H1 (cell line): Measurements from ENCODE around the gene ARHGAP23.

ENCODE experiments used
- CTCF ChIP-seq, 3 experiments: IDR thresholded peaks; 1 replicate in 2 of 3; 2 replicates in 1 of 3; pipeline versions ENCODE4 v1.5.1 to v1.6.1; 2011; ENCODE audit warnings: low read length in 3 of 3, mild to moderate bottlenecking in 3 of 3, inconsistent platforms in 2 of 3, low read depth in 1 of 3, moderate library complexity in 1 of 3; ENCODE audit not compliant: insufficient read depth in 1 of 3; ENCODE audit errors: control extremely low read depth in 1 of 3
- GTF2F1 ChIP-seq: IDR thresholded peaks from 2 replicates; pipeline ENCODE4 v1.6.1; 2012; ENCODE audit warnings: low read depth, low read length, improper control_type of control experiment, borderline replicate concordance
- HDAC6 ChIP-seq: IDR thresholded peaks from one replicate; pipeline ENCODE4 v1.7.1; 2012; ENCODE audit warnings: low read depth, mild to moderate bottlenecking, inconsistent platforms, low read length, moderate library complexity
- JUND ChIP-seq: IDR thresholded peaks from 2 replicates; pipeline ENCODE4 v1.6.1; 2011; ENCODE audit warnings: mild to moderate bottlenecking, improper control_type of control experiment, low read length
- KDM5A ChIP-seq: fragments of 200-600 bp; IDR thresholded peaks from 2 replicates; pipeline ENCODE4 v1.7.1; 2012; ENCODE audit warnings: mild to moderate bottlenecking, low read length, inconsistent platforms, mixed read lengths
- MAFK ChIP-seq: IDR thresholded peaks from 2 replicates; pipeline ENCODE4 v1.6.1; 2012; ENCODE audit warnings: low read depth, mild to moderate bottlenecking, improper control_type of control experiment, low read length
- NRF1 ChIP-seq: IDR thresholded peaks from 2 replicates; pipeline ENCODE4 v1.6.1; 2011; ENCODE audit warnings: mild to moderate bottlenecking, low read depth, low read length, improper control_type of control experiment
- POLR2A ChIP-seq, 2 experiments: IDR thresholded peaks; 1 replicate in 1 of 2; 2 replicates in 1 of 2; pipeline ENCODE4 v1.6.1; 2011; ENCODE audit warnings: low read depth in 2 of 2, low read length in 2 of 2, mild to moderate bottlenecking in 2 of 2; ENCODE audit errors: control extremely low read depth in 1 of 2
- RFX5 ChIP-seq: IDR thresholded peaks from 2 replicates; pipeline ENCODE4 v1.6.1; 2011; ENCODE audit warnings: low read depth, low read length, improper control_type of control experiment, borderline replicate concordance
- SP1 ChIP-seq: IDR thresholded peaks from 2 replicates; pipeline ENCODE4 v1.6.1; 2011; ENCODE audit warnings: low read depth, low read length
- SRF ChIP-seq: IDR thresholded peaks from 2 replicates; pipeline ENCODE4 v1.6.1; 2011; ENCODE audit warnings: mild to moderate bottlenecking, low read depth, low read length, moderate library complexity
- TAF1 ChIP-seq: IDR thresholded peaks from 2 replicates; pipeline ENCODE4 v1.6.1; 2011; ENCODE audit warnings: mild to moderate bottlenecking, low read depth, low read length

GRCh38 chr17:38550661-38551060, 122.4 kb downstream of the ARHGAP23 start:
- no peak for TF ChIP-seq SRF
- TF ChIP-seq KDM5A = no peak
- no peak for TF ChIP-seq RFX5
- no peak for TF ChIP-seq GTF2F1
- TF ChIP-seq POLR2A (IDR thresholded peaks at IDR 0.05; ENCODE audit: control extremely low read depth in 1 of 2, low read depth in 2 of 2, low read length in 2 of 2) = no peak
- no peak for TF ChIP-seq JUND
- no peak for TF ChIP-seq CTCF (IDR thresholded peaks at IDR 0.05; ENCODE audit: control extremely low read depth in 1 of 3, insufficient read depth in 1 of 3, low read depth in 1 of 3, low read length in 3 of 3)
- TF ChIP-seq TAF1 = no peak
- no peak for TF ChIP-seq MAFK
- no peak for TF ChIP-seq HDAC6
- no peak for TF ChIP-seq NRF1
- no peak for TF ChIP-seq SP1
